Mucosa of descending colon (tissue), 3 donors: ENCODE measurements around the gene TGM3. TPM values are rescaled to one million over a fixed set of nuclear protein-coding genes. Genes with fewer than 3 reads are reported as not detected.

Experiments
- ATAC-seq: fragments of 200-7000 bp; cut with Tn5 transposase; one replicate; pipeline ENCODE4 v1.9.1; 2020; ENCODE audit warnings: mild to moderate bottlenecking, moderate library complexity
- DNase-seq, 3 donors: peaks; one replicate each; pipeline ENCODE4 v3.0.0-alpha.2; 2020
- H3K36me3 ChIP-seq: fragments of 200-600 bp; one replicate; pipeline ENCODE4 v1.8.0; 2021; ENCODE audit warnings: low read depth, mild to moderate bottlenecking
- H3K4me1 ChIP-seq: fragments of 200-600 bp; one replicate; pipeline ENCODE4 v1.8.0; 2021; ENCODE audit warnings: low read depth, mild to moderate bottlenecking
- H3K4me3 ChIP-seq: fragments of 200-600 bp; one replicate; pipeline ENCODE4 v1.8.0; 2021; ENCODE audit warnings: mild to moderate bottlenecking
- H3K9me3 ChIP-seq: fragments of 200-600 bp; one replicate; pipeline ENCODE4 v1.8.0; 2021; ENCODE audit warnings: mild to moderate bottlenecking
- intact Hi-C, 2 donors: fragments of 100-400 bp; cut with DNase I in 1 of 2; cut with micrococcal nuclease in 1 of 2; formaldehyde crosslinking; loops; one replicate each; pipeline versions ENCODE4 v1.11.0 to v1.11.1; 2022; cut with DNase I, micrococcal nuclease
- total RNA-seq, 3 donors: library from RNA; stranded (reverse); fragmentation: NEBNext Ultra II Directional in 2 of 3; extraction: Animal tissue kit (Norgen Biotek cat#: 25700) in 2 of 3; gene quantifications; one replicate each; pipeline versions ENCODE4 v1.2.1 to v1.2.4, GENCODE V29; 2021 to 2023
- TF ChIP-seq, protein P1 (sequence below): fragments of 200-600 bp; IDR thresholded peaks from one replicate; pipeline ENCODE4 v1.8.0; 2022; ENCODE audit warnings: antibody characterized with exemption, mild to moderate bottlenecking
- donor health status: DM: no; HTN: no; CAD: no; lungs with moderate emphysema.
- donor health status: DM: no; HTN: no; CAD: no.
- donor health status: DM: no; HTN: yes; CAD: no.

The TGM3 gene
- total RNA-seq, 3 donors from 2014 or later = 0.09 to 0.84 (median 0.29) TPM

DNA sequence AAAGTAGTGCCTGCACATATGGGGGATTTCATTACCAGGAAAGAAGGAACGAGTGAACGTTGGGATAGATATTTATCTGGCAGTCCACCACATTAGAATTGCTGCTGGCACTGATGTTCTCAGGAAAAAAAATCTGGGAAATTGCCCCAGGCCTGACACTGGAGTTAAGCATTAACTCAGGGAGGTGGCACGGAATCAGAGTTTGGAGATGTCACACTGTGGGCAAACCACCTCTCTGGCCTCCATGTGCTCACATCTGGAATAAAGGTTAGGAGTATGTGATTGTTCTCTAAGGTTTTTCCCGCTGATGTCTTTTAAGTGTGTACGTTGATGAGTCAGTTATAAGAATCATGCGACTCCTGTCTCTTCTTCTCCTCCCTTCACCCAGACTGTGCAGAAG lies 7.9 kb downstream of the TGM3 start:
- intact Hi-C loops = no loop called here
- DNase-seq (no peak), ATAC-seq (peak; percentile 5)
- Histone ChIP-seq H3K36me3 (no peaks in the 10 kb centered on the region), H3K4me1 (peaks cover 4% of the 10 kb centered on the region), H3K9me3 (no peaks in the 10 kb centered on the region), H3K4me3 (no peak overlapping the region)
- TF ChIP-seq, protein P1, sequence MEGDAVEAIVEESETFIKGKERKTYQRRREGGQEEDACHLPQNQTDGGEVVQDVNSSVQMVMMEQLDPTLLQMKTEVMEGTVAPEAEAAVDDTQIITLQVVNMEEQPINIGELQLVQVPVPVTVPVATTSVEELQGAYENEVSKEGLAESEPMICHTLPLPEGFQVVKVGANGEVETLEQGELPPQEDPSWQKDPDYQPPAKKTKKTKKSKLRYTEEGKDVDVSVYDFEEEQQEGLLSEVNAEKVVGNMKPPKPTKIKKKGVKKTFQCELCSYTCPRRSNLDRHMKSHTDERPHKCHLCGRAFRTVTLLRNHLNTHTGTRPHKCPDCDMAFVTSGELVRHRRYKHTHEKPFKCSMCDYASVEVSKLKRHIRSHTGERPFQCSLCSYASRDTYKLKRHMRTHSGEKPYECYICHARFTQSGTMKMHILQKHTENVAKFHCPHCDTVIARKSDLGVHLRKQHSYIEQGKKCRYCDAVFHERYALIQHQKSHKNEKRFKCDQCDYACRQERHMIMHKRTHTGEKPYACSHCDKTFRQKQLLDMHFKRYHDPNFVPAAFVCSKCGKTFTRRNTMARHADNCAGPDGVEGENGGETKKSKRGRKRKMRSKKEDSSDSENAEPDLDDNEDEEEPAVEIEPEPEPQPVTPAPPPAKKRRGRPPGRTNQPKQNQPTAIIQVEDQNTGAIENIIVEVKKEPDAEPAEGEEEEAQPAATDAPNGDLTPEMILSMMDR = no peak

DNA sequence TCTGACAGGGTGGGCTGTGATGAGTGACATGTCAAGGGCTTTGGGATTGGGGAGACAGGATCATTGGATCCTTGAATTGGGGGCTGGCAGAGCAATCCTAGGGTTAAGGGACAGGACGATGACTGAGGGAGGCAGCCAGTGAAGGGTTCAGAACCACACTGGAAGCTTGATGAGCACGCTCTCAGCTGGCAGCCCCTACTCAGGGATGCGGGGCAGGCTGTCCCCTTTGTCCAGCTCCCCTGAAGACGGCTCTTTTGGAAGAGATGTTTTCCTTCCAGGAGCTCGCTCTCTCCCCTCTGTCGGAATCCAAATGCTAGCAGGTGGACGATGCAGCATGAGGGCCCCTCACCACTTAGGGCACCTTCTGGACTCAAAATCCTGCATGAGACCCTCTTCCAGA lies 8.4 kb downstream of the TGM3 start:
- no peak for ATAC-seq

DNA sequence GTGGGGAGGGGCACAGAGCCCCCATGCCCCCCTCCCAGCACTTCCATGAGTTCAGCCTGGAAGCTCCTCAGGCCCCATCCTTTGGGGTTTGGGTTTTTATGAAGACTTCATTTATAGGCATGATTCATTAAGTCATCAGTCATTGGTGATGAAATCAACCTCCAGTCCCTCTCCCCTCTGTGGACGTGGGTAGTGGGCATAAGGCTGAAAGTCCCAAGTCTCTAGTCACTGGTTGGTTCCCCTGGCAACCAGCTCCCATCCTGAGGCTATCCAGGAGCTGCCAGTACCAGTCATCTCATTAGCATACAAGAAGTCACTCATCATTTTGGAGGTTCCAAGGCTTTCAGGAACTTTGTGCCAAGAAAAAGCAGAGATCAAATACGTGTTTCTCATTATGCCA lies 9.2 kb downstream of the TGM3 start:
- no peaks in the 10 kb centered on the region for H3K36me3 ChIP-seq
- peaks cover 4% of the 10 kb centered on the region for H3K4me1 ChIP-seq
- H3K4me3 ChIP-seq = no peak overlapping the region
- no peak for ATAC-seq
- no peaks in the 10 kb centered on the region for H3K9me3 ChIP-seq
- intact Hi-C loops = no loop called here
- TF ChIP-seq, protein P1 = no peak
- no peak for DNase-seq

More for the DNA sequence above, 8.4 kb downstream of the TGM3 start:
- Histone ChIP-seq H3K36me3 (no peaks in the 10 kb centered on the region), H3K4me1 (peaks cover 4% of the 10 kb centered on the region), H3K9me3 (no peaks in the 10 kb centered on the region), H3K4me3 (no peak overlapping the region)
- intact Hi-C loops = no loop called here
- TF ChIP-seq, protein P1 = no peak
- no peak for DNase-seq

DNA sequence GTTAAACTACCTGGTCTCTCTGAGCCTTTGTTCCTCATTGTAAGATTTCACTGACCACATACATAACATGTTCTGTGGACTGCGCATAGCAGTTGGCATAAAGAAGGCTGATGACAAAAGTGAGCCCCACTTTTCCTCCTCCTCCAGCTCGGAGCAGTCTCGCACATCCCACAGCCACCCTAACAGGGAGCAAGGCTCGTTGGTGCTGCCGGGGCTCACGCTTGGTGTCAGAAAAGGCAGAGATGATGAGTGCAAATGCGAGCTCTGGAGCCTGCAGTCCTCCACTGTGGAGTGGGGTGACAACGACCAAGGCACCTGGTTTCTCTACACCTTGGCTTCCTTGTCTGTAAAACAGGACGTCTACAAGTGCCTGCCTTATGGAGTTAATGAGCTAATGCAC lies 9.7 kb downstream of the TGM3 start:
- peak; percentile 31 for ATAC-seq

DNA sequence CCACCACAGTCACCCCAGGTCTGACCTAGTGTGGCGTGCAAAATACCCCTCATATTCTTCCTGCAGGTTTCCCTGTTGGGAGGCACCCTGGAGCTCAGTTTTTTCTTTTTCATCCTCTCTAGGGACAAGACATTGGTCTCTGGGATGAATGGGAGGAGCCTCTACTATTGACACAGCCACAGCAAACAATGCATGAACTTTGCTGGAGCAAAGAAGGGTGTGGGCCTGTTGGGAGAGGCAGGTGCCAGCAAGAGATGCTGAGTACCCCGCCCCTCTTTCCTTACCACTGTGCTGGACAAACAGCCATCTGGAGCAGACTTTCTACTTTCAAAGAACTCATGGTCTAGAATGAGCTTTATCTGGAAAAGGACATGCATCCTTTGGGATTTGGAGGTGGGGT lies 10.1 kb downstream of the TGM3 start:
- ATAC-seq = peak; percentile 96
- Histone ChIP-seq H3K4me3 (no peak overlapping the region), H3K4me1 (peaks cover 4% of the 10 kb centered on the region), H3K9me3 (no peaks in the 10 kb centered on the region), H3K36me3 (no peaks in the 10 kb centered on the region)
- peak in 2 of 3 donors; percentile 62 to 78 for DNase-seq
- TF ChIP-seq, protein P1 = no peak
- intact Hi-C loops = no loop called here

More for the DNA sequence above, 9.7 kb downstream of the TGM3 start:
- TF ChIP-seq, protein P1 = no peak
- Histone ChIP-seq H3K4me1 (peaks cover 4% of the 10 kb centered on the region), H3K9me3 (no peaks in the 10 kb centered on the region), H3K36me3 (no peaks in the 10 kb centered on the region), H3K4me3 (no peak overlapping the region)
- intact Hi-C loops = no loop called here
- DNase-seq = no peak

DNA sequence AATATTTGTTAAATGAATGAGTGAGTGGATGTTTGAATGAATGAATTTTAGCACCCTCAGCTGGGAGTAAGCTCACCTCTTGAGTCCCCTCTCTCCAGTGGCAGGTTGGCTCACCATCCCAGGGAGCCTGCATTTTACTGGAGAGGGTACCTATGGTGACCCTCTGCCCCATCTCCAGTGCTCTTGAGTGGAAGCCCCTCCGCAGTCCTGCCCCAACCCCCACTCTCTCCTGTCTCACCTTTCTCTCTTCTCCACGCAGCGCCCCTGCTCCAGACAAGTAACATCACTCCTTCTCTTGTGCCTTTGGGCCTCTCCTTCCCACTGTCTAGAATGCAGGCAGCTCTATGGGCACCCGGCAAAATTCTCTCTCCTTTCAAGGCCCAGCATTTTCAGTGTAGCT lies 11.3 kb downstream of the TGM3 start:
- DNase-seq (no peak), ATAC-seq (no peak)
- Histone ChIP-seq H3K4me1 (peaks cover 4% of the 10 kb centered on the region), H3K9me3 (no peaks in the 10 kb centered on the region), H3K36me3 (no peaks in the 10 kb centered on the region), H3K4me3 (no peak overlapping the region)
- intact Hi-C loops = no loop called here
- TF ChIP-seq, protein P1 = no peak
